MM.1S (cell line): ENCODE results near the gene SECISBP2.
"Not testable (repeated sequence)": the region's sequence is repeated elsewhere in the genome, so short reads cannot be mapped to it uniquely, and the experiment has no call there.

Source experiments
- DNase-seq: peaks from one replicate; pipeline ENCODE4 v3.0.0-alpha.2; 2015
- H2AFZ ChIP-seq: fragments of 300-600 bp; sonication (generic); 2 replicates; pipeline ENCODE4 v1.6.0; 2016; ENCODE audit warnings: antibody characterized with exemption, low read length
- H3F3A ChIP-seq: fragments of 300-600 bp; sonication (generic); 2 replicates; pipeline ENCODE4 v1.6.1; 2016; ENCODE audit warnings: mild to moderate bottlenecking, antibody characterized with exemption, low read length, moderate library complexity, mixed read lengths; ENCODE audit not compliant: insufficient read depth
- H3K27ac ChIP-seq: fragments of 300-600 bp; sonication (generic); 2 replicates; pipeline ENCODE4 v1.5.1; 2016; ENCODE audit warnings: mild to moderate bottlenecking, low read length
- H3K27me3 ChIP-seq: fragments of 300-600 bp; sonication (generic); replicated peaks from 2 replicates; pipeline ENCODE4 v1.6.0; 2016; ENCODE audit warnings: low read length; ENCODE audit not compliant: insufficient read depth
- H3K36me3 ChIP-seq: fragments of 300-600 bp; sonication (generic); replicated peaks from 2 replicates; pipeline ENCODE4 v1.6.1; 2016; ENCODE audit warnings: mild to moderate bottlenecking, low read length, mixed read lengths; ENCODE audit not compliant: insufficient read depth
- H3K4me1 ChIP-seq: fragments of 300-600 bp; sonication (generic); 2 replicates; pipeline ENCODE4 v1.6.1; 2016; ENCODE audit warnings: low read length, mixed read lengths
- H3K4me2 ChIP-seq: fragments of 300-600 bp; sonication (generic); 2 replicates; pipeline ENCODE4 v1.6.0; 2016; ENCODE audit warnings: low read depth, low read length
- H3K4me3 ChIP-seq: fragments of 300-600 bp; sonication (generic); 2 replicates; pipeline ENCODE4 v1.5.1; 2016; ENCODE audit warnings: low read length, mixed read lengths
- H3K79me2 ChIP-seq: fragments of 300-600 bp; sonication (generic); 2 replicates; pipeline ENCODE4 v1.6.1; 2016; ENCODE audit warnings: mixed run types, low read length, mixed read lengths
- H3K9ac ChIP-seq: fragments of 300-600 bp; sonication (generic); 2 replicates; pipeline ENCODE4 v1.6.1; 2016; ENCODE audit warnings: low read length, mixed read lengths
- H3K9me2 ChIP-seq: fragments of 300-600 bp; sonication (generic); replicated peaks from 2 replicates; pipeline ENCODE4 v1.6.1; 2016; ENCODE audit warnings: mild to moderate bottlenecking, low read length, mixed read lengths; ENCODE audit not compliant: insufficient read depth
- H3K9me3 ChIP-seq: fragments of 300-600 bp; sonication (generic); replicated peaks from 2 replicates; pipeline ENCODE4 v1.6.1; 2016; ENCODE audit warnings: mild to moderate bottlenecking, low read length, mixed read lengths; ENCODE audit not compliant: insufficient read depth
- H4K20me1 ChIP-seq: fragments of 300-600 bp; sonication (generic); 2 replicates; pipeline ENCODE4 v1.6.1; 2016; ENCODE audit warnings: mild to moderate bottlenecking, low read length, moderate library complexity, mixed read lengths; ENCODE audit not compliant: insufficient read depth
- EZH2 ChIP-seq: fragments of 300-600 bp; sonication (generic); optimal IDR thresholded peaks from 2 replicates; pipeline ENCODE3; 2017; ENCODE audit warnings: low read depth, mild to moderate bottlenecking, antibody characterized with exemption, low read length, mixed read lengths
- EZH2phosphoT487 ChIP-seq: fragments of 300-600 bp; sonication (generic); IDR thresholded peaks from 2 replicates; pipeline ENCODE4 v1.6.1; 2018; ENCODE audit warnings: antibody characterized with exemption, low read length
- TF ChIP-seq, protein P1 (sequence below): fragments of 300-600 bp; sonication (generic); IDR thresholded peaks from 2 replicates; pipeline ENCODE4 v1.5.1; 2016; ENCODE audit warnings: antibody characterized with exemption, low read length, mixed read lengths

Gene SECISBP2

DNA sequence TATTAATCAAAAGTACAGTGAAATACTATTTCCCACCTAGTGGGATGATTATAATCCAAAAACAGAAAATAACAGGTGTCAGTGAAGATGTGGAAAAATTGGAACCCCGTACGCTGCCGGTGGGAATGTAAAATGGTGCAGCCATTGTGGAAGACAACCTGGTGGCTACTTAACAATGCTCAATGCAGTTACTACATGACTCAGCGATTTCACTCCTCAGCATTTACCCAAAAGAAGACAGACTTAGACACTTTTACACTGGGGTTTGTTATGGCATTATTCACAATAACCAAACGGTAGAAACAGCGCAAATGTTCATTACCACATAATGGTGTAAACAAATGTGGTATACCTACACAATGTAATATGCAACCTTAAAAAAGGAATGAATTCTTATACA lies 23.9 kb downstream of the SECISBP2 start:
- peaks cover 26% of the 10 kb centered on the region for H3K79me2 ChIP-seq
- no peaks in the 10 kb centered on the region for H3K9me2 ChIP-seq
- no peak for DNase-seq
- H3K9me3 ChIP-seq: no peaks in the 10 kb centered on the region
- H3K27ac ChIP-seq: no peak overlapping the region
- no peak overlapping the region for H3K4me3 ChIP-seq
- no peaks in the 10 kb centered on the region for H3K27me3 ChIP-seq
- TF ChIP-seq, protein P1, sequence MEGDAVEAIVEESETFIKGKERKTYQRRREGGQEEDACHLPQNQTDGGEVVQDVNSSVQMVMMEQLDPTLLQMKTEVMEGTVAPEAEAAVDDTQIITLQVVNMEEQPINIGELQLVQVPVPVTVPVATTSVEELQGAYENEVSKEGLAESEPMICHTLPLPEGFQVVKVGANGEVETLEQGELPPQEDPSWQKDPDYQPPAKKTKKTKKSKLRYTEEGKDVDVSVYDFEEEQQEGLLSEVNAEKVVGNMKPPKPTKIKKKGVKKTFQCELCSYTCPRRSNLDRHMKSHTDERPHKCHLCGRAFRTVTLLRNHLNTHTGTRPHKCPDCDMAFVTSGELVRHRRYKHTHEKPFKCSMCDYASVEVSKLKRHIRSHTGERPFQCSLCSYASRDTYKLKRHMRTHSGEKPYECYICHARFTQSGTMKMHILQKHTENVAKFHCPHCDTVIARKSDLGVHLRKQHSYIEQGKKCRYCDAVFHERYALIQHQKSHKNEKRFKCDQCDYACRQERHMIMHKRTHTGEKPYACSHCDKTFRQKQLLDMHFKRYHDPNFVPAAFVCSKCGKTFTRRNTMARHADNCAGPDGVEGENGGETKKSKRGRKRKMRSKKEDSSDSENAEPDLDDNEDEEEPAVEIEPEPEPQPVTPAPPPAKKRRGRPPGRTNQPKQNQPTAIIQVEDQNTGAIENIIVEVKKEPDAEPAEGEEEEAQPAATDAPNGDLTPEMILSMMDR: no peak
- TF ChIP-seq EZH2: no peak
- no peak for TF ChIP-seq EZH2phosphoT487
- peaks cover 2% of the 10 kb centered on the region; the same call in 1 of the 2 replicates for H3K36me3 ChIP-seq
- peaks cover 33% of the 10 kb centered on the region for H3F3A ChIP-seq
- H3K4me1 ChIP-seq: peaks cover 43% of the 10 kb centered on the region
- H3K4me2 ChIP-seq: no peak overlapping the region
- no peaks in the 10 kb centered on the region for H4K20me1 ChIP-seq
- H2AFZ ChIP-seq: no peak overlapping the region
- H3K9ac ChIP-seq: no peak overlapping the region

DNA sequence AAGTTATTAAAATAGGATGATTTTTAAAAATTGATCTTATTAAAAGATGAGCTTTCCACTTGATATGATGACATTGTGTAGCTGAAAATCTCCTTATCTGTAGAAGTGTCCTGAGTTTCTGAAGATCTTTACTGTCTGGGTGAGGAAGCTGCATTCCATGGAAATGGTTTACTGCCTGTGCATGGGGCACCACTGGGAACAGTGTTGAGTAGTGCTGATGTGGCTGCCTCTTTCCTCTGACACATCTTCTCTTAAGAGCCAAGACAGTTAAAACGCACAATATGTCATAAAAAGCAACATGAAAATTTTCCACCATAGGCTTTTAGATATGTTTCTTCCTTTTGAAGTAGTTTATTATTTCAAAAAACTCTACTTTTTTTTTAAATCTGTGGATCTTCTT lies 24.6 kb downstream of the SECISBP2 start:
- Histone ChIP-seq H3K9ac (no peak overlapping the region), H3K4me2 (no peak overlapping the region), H3K79me2 (peaks cover 26% of the 10 kb centered on the region), H3K9me2 (no peaks in the 10 kb centered on the region), H3F3A (peaks cover 33% of the 10 kb centered on the region), H3K36me3 (peaks cover 2% of the 10 kb centered on the region; the same call in 1 of the 2 replicates), H4K20me1 (no peaks in the 10 kb centered on the region), H3K27ac (no peak overlapping the region), H3K4me3 (no peak overlapping the region), H3K9me3 (no peaks in the 10 kb centered on the region), H3K4me1 (peaks cover 38% of the 10 kb centered on the region), H3K27me3 (no peaks in the 10 kb centered on the region), H2AFZ (no peak overlapping the region)
- no peak for DNase-seq
- TF ChIP-seq EZH2 (no peak), EZH2phosphoT487 (no peak)
- TF ChIP-seq, protein P1: no peak

DNA sequence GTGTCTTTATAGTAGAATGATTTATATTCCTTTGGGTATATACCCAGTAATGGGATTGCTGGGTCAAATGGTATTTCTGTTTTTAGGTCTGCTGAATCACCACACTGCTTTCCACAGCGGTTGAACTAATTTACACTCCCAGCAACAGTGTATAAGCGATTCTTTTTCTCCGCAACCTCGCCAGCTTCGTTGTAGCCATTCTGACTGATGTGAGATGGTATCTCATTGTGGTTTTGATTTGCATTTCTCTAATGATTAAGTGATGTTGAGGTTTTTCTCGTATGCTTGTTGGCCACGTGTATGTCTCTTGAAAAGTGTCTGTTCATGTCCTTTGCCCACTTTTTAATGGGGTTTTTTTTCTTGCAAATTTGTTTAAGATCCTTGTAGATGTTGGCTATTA lies 25.5 kb downstream of the SECISBP2 start:
- H3K36me3 ChIP-seq, H3K9me2 ChIP-seq, H2AFZ ChIP-seq, H3K4me2 ChIP-seq, H3K27ac ChIP-seq, H3K9ac ChIP-seq, H3K27me3 ChIP-seq, H3K4me3 ChIP-seq, H3K9me3 ChIP-seq, DNase-seq, H4K20me1 ChIP-seq: not testable (repeated sequence)
- Histone ChIP-seq H3F3A (peaks cover 29% of the 10 kb centered on the region), H3K79me2 (peaks cover 26% of the 10 kb centered on the region), H3K4me1 (peaks cover 29% of the 10 kb centered on the region)

DNA sequence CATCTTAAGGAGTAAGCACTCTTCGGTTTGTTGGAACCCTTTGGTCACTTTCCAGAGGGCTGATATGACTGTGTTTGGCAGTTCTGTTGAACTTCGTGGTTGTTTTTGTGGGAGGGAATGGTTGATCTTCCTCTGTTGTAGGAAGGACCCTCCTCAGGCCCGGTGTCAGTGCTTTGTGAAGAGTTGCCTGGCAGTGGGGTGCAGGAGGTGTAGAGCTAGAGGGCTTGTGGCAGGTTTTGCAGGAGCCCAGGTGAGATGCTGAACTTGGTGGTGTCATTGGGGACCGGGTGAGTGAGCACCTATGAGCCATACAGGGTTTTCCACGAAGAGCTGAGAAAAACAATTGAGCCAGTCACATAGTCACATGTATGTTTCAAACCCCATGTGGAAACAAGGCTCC lies 27.2 kb downstream of the SECISBP2 start:
- H2AFZ ChIP-seq: no peak overlapping the region
- TF ChIP-seq EZH2phosphoT487 (no peak), EZH2 (no peak)
- TF ChIP-seq, protein P1: no peak
- no peak overlapping the region for H3K4me3 ChIP-seq
- H4K20me1 ChIP-seq: no peaks in the 10 kb centered on the region
- no peak overlapping the region for H3K9ac ChIP-seq
- H3K9me3 ChIP-seq: no peaks in the 10 kb centered on the region
- peaks cover 12% of the 10 kb centered on the region for H3F3A ChIP-seq
- no peaks in the 10 kb centered on the region for H3K27me3 ChIP-seq
- no peak overlapping the region for H3K4me2 ChIP-seq
- H3K4me1 ChIP-seq: peaks cover 20% of the 10 kb centered on the region
- peaks cover 10% of the 10 kb centered on the region for H3K36me3 ChIP-seq
- no peak overlapping the region for H3K27ac ChIP-seq
- no peaks in the 10 kb centered on the region for H3K9me2 ChIP-seq
- peaks cover 26% of the 10 kb centered on the region for H3K79me2 ChIP-seq
- no peak for DNase-seq
